CD14-positive monocyte (primary cell): ENCODE data around the gene ACACB. TPM values are rescaled to one million over a fixed set of nuclear protein-coding genes. Genes with fewer than 3 reads are reported as not detected.
A peak's percentile ranks its signal among the peaks of the same experiment; 100 is the strongest.

Experiments
- DNase-seq, 3 donors: peaks; one replicate each; pipeline ENCODE4 v3.0.0-alpha.2; 2011 to 2022
- H2AFZ ChIP-seq: 2 replicates; pipeline ENCODE4 v1.6.0; 2012; ENCODE audit warnings: mild to moderate bottlenecking, low read depth, low read length, inconsistent platforms; ENCODE audit not compliant: insufficient read depth, poor library complexity, severe bottlenecking
- H3K27ac ChIP-seq, 2 donors: 1 replicate in 1 of 2; 2 replicates in 1 of 2; pipeline ENCODE4 v1.5.1; 2012 to 2013; ENCODE audit warnings: low read length in 2 of 2, control low read depth in 1 of 2, inconsistent platforms in 1 of 2, low read depth in 1 of 2, mild to moderate bottlenecking in 1 of 2
- H3K27me3 ChIP-seq, 2 donors: one replicate each; pipeline versions ENCODE4 v1.6.0 to v1.6.1; 2011 to 2013; ENCODE audit warnings: low read length in 2 of 2; ENCODE audit not compliant: control insufficient read depth in 2 of 2, insufficient read depth in 2 of 2
- H3K36me3 ChIP-seq, 2 donors: replicated peaks in 1 of 2; 1 replicate in 1 of 2; 2 replicates in 1 of 2; pipeline versions ENCODE4 v1.5.1 to v1.6.1; 2012 to 2013; ENCODE audit warnings: low read length in 2 of 2, control low read depth in 1 of 2, inconsistent platforms in 1 of 2, mild to moderate bottlenecking in 1 of 2; ENCODE audit not compliant: insufficient read depth in 2 of 2, control insufficient read depth in 1 of 2
- H3K4me1 ChIP-seq, 2 donors: 1 replicate in 1 of 2; 2 replicates in 1 of 2; pipeline versions ENCODE4 v1.5.1 to v1.6.1; 2012 to 2013; ENCODE audit warnings: low read length in 2 of 2, control low read depth in 1 of 2, inconsistent platforms in 1 of 2, mild to moderate bottlenecking in 1 of 2, moderate library complexity in 1 of 2; ENCODE audit not compliant: insufficient read depth in 2 of 2, control insufficient read depth in 1 of 2
- H3K4me2 ChIP-seq: replicated peaks from 2 replicates; pipeline ENCODE3; 2012; ENCODE audit warnings: low read length, moderate library complexity, mild to moderate bottlenecking; ENCODE audit not compliant: poor library complexity, severe bottlenecking; ENCODE audit errors: extremely low read depth
- H3K4me3 ChIP-seq, 3 experiments: fragments of 200-600 bp in 1 of 3; sonication (generic) in 1 of 3; replicated peaks in 1 of 3; 1 replicate in 2 of 3; 2 replicates in 1 of 3; pipeline ENCODE4 v1.5.1; 2011 to 2013; ENCODE audit warnings: low read length in 3 of 3, mild to moderate bottlenecking in 3 of 3, control low read depth in 2 of 3, low read depth in 2 of 3, inconsistent platforms in 1 of 3, moderate library complexity in 1 of 3
- H3K79me2 ChIP-seq: 2 replicates; pipeline ENCODE4 v1.6.0; 2012; ENCODE audit warnings: mild to moderate bottlenecking, control low read depth, inconsistent platforms, low read length, moderate library complexity; ENCODE audit not compliant: insufficient read depth
- H3K9ac ChIP-seq: 2 replicates; pipeline ENCODE4 v1.6.0; 2017; ENCODE audit warnings: low read length, mild to moderate bottlenecking; ENCODE audit not compliant: insufficient read depth, poor library complexity, severe bottlenecking
- H3K9me3 ChIP-seq, 2 donors: replicated peaks in 1 of 2; 1 replicate in 1 of 2; 2 replicates in 1 of 2; pipeline versions ENCODE4 v1.5.1 to v1.6.1; 2012 to 2013; ENCODE audit warnings: low read length in 2 of 2, control low read depth in 1 of 2; ENCODE audit not compliant: control insufficient read depth in 1 of 2, insufficient read depth in 1 of 2
- H4K20me1 ChIP-seq: 2 replicates; pipeline ENCODE4 v1.6.0; 2012; ENCODE audit warnings: mild to moderate bottlenecking, low read length, control low read depth, moderate library complexity; ENCODE audit not compliant: insufficient read depth
- H3K27ac Mint-ChIP-seq, 7 donors: one replicate each; pipeline ENCODE4 v1.8.0; 2020; ENCODE audit warnings: mild to moderate bottlenecking in 7 of 7, mixed read lengths in 7 of 7, moderate library complexity in 6 of 7, inconsistent platforms in 2 of 7
- H3K27me3 Mint-ChIP-seq, 3 donors: one replicate each; pipeline ENCODE4 v1.8.0; 2021 to 2022; ENCODE audit warnings: low read depth in 3 of 3, mild to moderate bottlenecking in 3 of 3, mixed read lengths in 3 of 3, moderate library complexity in 3 of 3, inconsistent platforms in 1 of 3
- H3K36me3 Mint-ChIP-seq, 2 donors: one replicate each; pipeline ENCODE4 v1.8.0; 2020; ENCODE audit warnings: mixed read lengths in 2 of 2, inconsistent platforms in 1 of 2, mild to moderate bottlenecking in 1 of 2
- H3K4me1 Mint-ChIP-seq: one replicate; pipeline ENCODE4 v1.8.0; 2020; ENCODE audit warnings: mild to moderate bottlenecking, mixed read lengths
- H3K4me3 Mint-ChIP-seq, 2 donors: one replicate each; pipeline ENCODE4 v1.8.0; 2020; ENCODE audit warnings: mild to moderate bottlenecking in 2 of 2, mixed read lengths in 2 of 2, moderate library complexity in 1 of 2
- H3K9me3 Mint-ChIP-seq, 7 donors: one replicate each; pipeline ENCODE4 v1.8.0; 2020 to 2022; ENCODE audit warnings: mixed read lengths in 7 of 7, mild to moderate bottlenecking in 6 of 7, moderate library complexity in 6 of 7, inconsistent platforms in 2 of 7
- WGBS: methylation state at CpG from one replicate; pipeline ENCODE4 v1.1.5; 2013; ENCODE audit warnings: missing lambda C conversion rate; ENCODE audit not compliant: insufficient coverage; 5-methylcytosine and 5-hydroxymethylcytosine counted together
- intact Hi-C, 2 donors: fragments of 100-400 bp; cut with micrococcal nuclease; formaldehyde crosslinking; loops; one replicate each; pipeline versions ENCODE4 v1.15.0 to v1.15.1; 2023
- polyA plus RNA-seq, 3 donors: library from polyadenylated mRNA; depleted of rRNA in 1 of 3; unstranded in 2 of 3; stranded (reverse) in 1 of 3; fragments of 300-500 nt in 2 of 3; fragments of >200 nt in 1 of 3; fragmentation: Illumina TruSeq in 2 of 3; gene quantifications; 1 replicate in 2 of 3; 2 replicates in 1 of 3; pipeline ENCODE4 v1.2.3, GENCODE V29; 2012 to 2021
- TF ChIP-seq, protein P1 (sequence below): fragments of 200-600 bp; IDR thresholded peaks from one replicate; pipeline ENCODE4 v1.8.0; 2022; ENCODE audit warnings: antibody characterized with exemption, mild to moderate bottlenecking

ACACB gene
- polyA plus RNA-seq, 3 donors = 0.14 to 5.0 (median 1.9) TPM

DNA sequence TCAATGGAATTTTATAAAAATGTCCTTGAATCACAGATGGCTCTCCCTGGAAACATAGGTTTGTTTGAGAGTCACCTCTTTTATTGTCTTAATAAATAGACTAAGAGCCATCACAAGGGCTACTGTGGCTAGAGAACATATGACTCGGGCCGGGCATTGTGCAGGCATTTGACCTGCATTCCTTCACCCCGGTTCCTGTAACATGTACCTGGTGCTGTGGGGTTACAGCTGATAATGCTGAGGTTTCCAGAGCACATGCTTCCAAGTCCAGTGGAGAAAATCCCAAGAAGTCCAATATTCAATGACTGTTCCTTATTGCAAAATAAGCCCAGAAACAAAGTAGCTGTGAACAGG, 1.0 kb upstream of the ACACB start:
- H2AFZ ChIP-seq = no peak overlapping the region
- H3K36me3 ChIP-seq = no peaks in the 10 kb centered on the region
- intact Hi-C loops = no loop called here
- Mint-ChIP-seq H3K36me3 (peaks cover 1% of the 10 kb centered on the region in 2 donors), H3K27me3 (peaks cover 0 to 6% (median 1%) of the 10 kb centered on the region in 3 donors), H3K27ac (peak overlapping the region in 1 of 7 donors; percentile 2), H3K4me3 (peak overlapping the region in 1 of 2 donors; percentile 72), H3K4me1 (peaks cover 21% of the 10 kb centered on the region), H3K9me3 (peaks cover 0 to 1% (median 0%) of the 10 kb centered on the region in 7 donors)
- TF ChIP-seq, protein P1, sequence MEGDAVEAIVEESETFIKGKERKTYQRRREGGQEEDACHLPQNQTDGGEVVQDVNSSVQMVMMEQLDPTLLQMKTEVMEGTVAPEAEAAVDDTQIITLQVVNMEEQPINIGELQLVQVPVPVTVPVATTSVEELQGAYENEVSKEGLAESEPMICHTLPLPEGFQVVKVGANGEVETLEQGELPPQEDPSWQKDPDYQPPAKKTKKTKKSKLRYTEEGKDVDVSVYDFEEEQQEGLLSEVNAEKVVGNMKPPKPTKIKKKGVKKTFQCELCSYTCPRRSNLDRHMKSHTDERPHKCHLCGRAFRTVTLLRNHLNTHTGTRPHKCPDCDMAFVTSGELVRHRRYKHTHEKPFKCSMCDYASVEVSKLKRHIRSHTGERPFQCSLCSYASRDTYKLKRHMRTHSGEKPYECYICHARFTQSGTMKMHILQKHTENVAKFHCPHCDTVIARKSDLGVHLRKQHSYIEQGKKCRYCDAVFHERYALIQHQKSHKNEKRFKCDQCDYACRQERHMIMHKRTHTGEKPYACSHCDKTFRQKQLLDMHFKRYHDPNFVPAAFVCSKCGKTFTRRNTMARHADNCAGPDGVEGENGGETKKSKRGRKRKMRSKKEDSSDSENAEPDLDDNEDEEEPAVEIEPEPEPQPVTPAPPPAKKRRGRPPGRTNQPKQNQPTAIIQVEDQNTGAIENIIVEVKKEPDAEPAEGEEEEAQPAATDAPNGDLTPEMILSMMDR = no peak
- H3K9ac ChIP-seq = no peak overlapping the region
- 59% methylated on average over 3 of the region's 3 CpGs for WGBS
- no peaks in the 10 kb centered on the region for H4K20me1 ChIP-seq
- DNase-seq = no peak
- H3K27ac ChIP-seq = no peak overlapping the region
- no peaks in the 10 kb centered on the region for H3K9me3 ChIP-seq
- H3K4me2 ChIP-seq = no peak overlapping the region
- H3K27me3 ChIP-seq = no peaks in the 10 kb centered on the region
- H3K4me1 ChIP-seq = peaks cover 6 to 12% of the 10 kb centered on the region in 2 donors
- no peaks in the 10 kb centered on the region for H3K79me2 ChIP-seq
- no peak overlapping the region for H3K4me3 ChIP-seq

DNA sequence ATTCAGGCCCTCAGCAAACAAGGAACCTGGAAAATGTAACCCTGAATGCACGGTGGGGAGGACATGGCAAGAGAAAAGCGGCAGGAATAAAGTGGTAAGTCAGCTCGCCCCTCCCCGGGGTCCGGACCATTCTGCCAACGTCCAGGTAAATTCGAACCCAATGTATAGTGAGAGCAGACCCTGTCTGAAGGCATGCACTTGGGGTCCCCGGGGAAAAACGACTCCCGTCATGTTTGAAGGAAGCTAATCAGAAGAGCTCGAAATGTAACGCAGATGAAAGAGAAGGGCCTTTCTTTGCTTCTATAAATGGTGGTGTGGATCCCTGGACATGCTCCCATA, 193 bp downstream of the ACACB start:
- H3K27ac Mint-ChIP-seq = no peak overlapping the region
- no peak for DNase-seq
- no peaks in the 10 kb centered on the region for H3K9me3 ChIP-seq
- 90% methylated on average over 8 of the region's 12 CpGs for WGBS
- peaks cover 0 to 1% of the 10 kb centered on the region in 2 donors for H3K36me3 Mint-ChIP-seq
- no peaks in the 10 kb centered on the region for H3K27me3 ChIP-seq
- H3K79me2 ChIP-seq = no peaks in the 10 kb centered on the region
- no peak overlapping the region for H3K27ac ChIP-seq
- H2AFZ ChIP-seq = no peak overlapping the region
- no peaks in the 10 kb centered on the region for H3K36me3 ChIP-seq
- peaks cover 0 to 1% (median 0%) of the 10 kb centered on the region in 7 donors for H3K9me3 Mint-ChIP-seq
- H3K4me1 Mint-ChIP-seq = peaks cover 15% of the 10 kb centered on the region
- intact Hi-C loops = no loop called here
- H3K4me3 Mint-ChIP-seq = no peak overlapping the region
- no peak overlapping the region for H3K4me2 ChIP-seq
- no peaks in the 10 kb centered on the region for H4K20me1 ChIP-seq
- H3K9ac ChIP-seq = no peak overlapping the region
- no peak overlapping the region for H3K4me3 ChIP-seq
- peaks cover 0 to 5% (median 2%) of the 10 kb centered on the region in 3 donors for H3K27me3 Mint-ChIP-seq
- H3K4me1 ChIP-seq = peaks cover 3 to 11% of the 10 kb centered on the region in 2 donors
- TF ChIP-seq, protein P1 = no peak
